22Rv1 (cell line): Measurements from ENCODE around the gene ABCA2.

Experiments used
- ZFX ChIP-seq: fragments of 450-650 bp; IDR thresholded peaks from 2 replicates; pipeline ENCODE4 v1.6.1; 2017; ENCODE audit warnings: antibody characterized with exemption, borderline replicate concordance
- TF ChIP-seq, protein P1 (sequence below): fragments of 450-650 bp; IDR thresholded peaks from 2 replicates; pipeline ENCODE4 v1.5.1; 2017; ENCODE audit warnings: mild to moderate bottlenecking

- TF ChIP-seq, protein P1, sequence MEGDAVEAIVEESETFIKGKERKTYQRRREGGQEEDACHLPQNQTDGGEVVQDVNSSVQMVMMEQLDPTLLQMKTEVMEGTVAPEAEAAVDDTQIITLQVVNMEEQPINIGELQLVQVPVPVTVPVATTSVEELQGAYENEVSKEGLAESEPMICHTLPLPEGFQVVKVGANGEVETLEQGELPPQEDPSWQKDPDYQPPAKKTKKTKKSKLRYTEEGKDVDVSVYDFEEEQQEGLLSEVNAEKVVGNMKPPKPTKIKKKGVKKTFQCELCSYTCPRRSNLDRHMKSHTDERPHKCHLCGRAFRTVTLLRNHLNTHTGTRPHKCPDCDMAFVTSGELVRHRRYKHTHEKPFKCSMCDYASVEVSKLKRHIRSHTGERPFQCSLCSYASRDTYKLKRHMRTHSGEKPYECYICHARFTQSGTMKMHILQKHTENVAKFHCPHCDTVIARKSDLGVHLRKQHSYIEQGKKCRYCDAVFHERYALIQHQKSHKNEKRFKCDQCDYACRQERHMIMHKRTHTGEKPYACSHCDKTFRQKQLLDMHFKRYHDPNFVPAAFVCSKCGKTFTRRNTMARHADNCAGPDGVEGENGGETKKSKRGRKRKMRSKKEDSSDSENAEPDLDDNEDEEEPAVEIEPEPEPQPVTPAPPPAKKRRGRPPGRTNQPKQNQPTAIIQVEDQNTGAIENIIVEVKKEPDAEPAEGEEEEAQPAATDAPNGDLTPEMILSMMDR, result no peak
- no peak for TF ChIP-seq ZFX
These were observed 5.4 kb downstream of the ABCA2 start for GRCh38 chr9:137022662-137023008.
